DND-41 (cell line): Measurements from ENCODE around the gene FREM2.

Source experiments
- ATAC-seq: fragments of 200-7000 bp; cut with Tn5 transposase; 3 replicates; pipeline ENCODE4 v1.9.1; 2021; ENCODE audit warnings: low read depth; ENCODE audit not compliant: insufficient read depth
- DNase-seq: peaks from one replicate; pipeline ENCODE4 v3.0.0-alpha.2; 2020
- H2AFZ ChIP-seq: 2 replicates; pipeline ENCODE4 v1.6.0; 2012; ENCODE audit warnings: low read depth, low read length
- H3K27ac ChIP-seq: 2 replicates; pipeline ENCODE4 v1.5.1; 2012; ENCODE audit warnings: low read length, inconsistent platforms
- H3K27me3 ChIP-seq: fragments of 200-600 bp; sonication (generic); 2 replicates; pipeline ENCODE4 v1.6.0; 2012; ENCODE audit warnings: low read length, mild to moderate bottlenecking, inconsistent platforms; ENCODE audit not compliant: insufficient read depth, poor library complexity
- H3K36me3 ChIP-seq: 2 replicates; pipeline ENCODE4 v1.5.1; 2012; ENCODE audit warnings: low read length, inconsistent platforms; ENCODE audit not compliant: insufficient read depth
- H3K4me1 ChIP-seq: 2 replicates; pipeline ENCODE4 v1.5.1; 2012; ENCODE audit warnings: mild to moderate bottlenecking, low read length; ENCODE audit not compliant: insufficient read depth
- H3K4me2 ChIP-seq: 2 replicates; pipeline ENCODE4 v1.6.0; 2012; ENCODE audit warnings: mild to moderate bottlenecking, moderate library complexity, low read length, inconsistent platforms; ENCODE audit not compliant: insufficient read depth
- H3K4me3 ChIP-seq, 2 experiments: fragments of 200-600 bp in 1 of 2; shearing (Covaris generic) in 1 of 2; 2 replicates each; pipeline ENCODE4 v1.5.1; 2012 to 2016; ENCODE audit warnings: inconsistent platforms in 2 of 2, low read length in 2 of 2, mild to moderate bottlenecking in 2 of 2, low read depth in 1 of 2, moderate library complexity in 1 of 2
- H3K79me2 ChIP-seq: 2 replicates; pipeline ENCODE4 v1.6.0; 2012; ENCODE audit warnings: low read length, inconsistent platforms; ENCODE audit not compliant: insufficient read depth
- H3K9ac ChIP-seq: 2 replicates; pipeline ENCODE4 v1.6.0; 2012; ENCODE audit warnings: low read depth, mild to moderate bottlenecking, inconsistent platforms, low read length, moderate library complexity
- H3K9me3 ChIP-seq: 2 replicates; pipeline ENCODE4 v1.5.1; 2012; ENCODE audit warnings: low read length, moderate library complexity, mild to moderate bottlenecking, inconsistent platforms; ENCODE audit not compliant: insufficient read depth, severe bottlenecking
- H4K20me1 ChIP-seq: 2 replicates; pipeline ENCODE4 v1.6.0; 2012; ENCODE audit warnings: low read length; ENCODE audit not compliant: insufficient read depth
- EZH2 ChIP-seq: IDR thresholded peaks from 3 replicates; pipeline ENCODE4 v1.6.1; 2012; ENCODE audit warnings: borderline replicate concordance, low read depth, mild to moderate bottlenecking, moderate library complexity, low read length, inconsistent platforms; ENCODE audit not compliant: severe bottlenecking
- TF ChIP-seq, protein P1 (sequence below): IDR thresholded peaks from 2 replicates; pipeline ENCODE4 v1.5.1; 2012; ENCODE audit warnings: borderline replicate concordance, low read length, moderate library complexity, mild to moderate bottlenecking; ENCODE audit not compliant: poor library complexity, severe bottlenecking; ENCODE audit errors: extremely low read depth

Gene FREM2

DNA sequence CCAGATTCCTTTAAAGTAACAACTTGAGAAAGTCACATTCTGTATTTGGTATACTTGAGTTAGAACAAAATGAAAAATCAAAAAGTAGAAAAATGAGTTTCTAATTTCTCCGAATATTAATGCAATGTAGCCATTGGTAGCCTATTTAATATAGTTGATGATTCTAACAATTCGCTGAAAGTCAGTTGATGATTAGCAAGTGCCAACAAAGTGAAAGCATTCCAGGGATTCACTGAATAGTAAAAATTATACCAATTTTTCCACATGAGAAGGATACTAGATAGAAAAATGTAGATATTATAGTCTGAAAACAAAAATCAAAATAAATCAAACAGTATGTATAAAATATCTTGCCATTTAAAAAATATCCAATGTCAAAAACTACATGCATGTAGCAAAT lies 117.2 kb downstream of the FREM2 start:
- no peaks in the 10 kb centered on the region for H4K20me1 ChIP-seq
- no peak overlapping the region for H3K27ac ChIP-seq
- ATAC-seq (no peak), DNase-seq (no peak)
- no peak overlapping the region for H3K4me2 ChIP-seq
- no peaks in the 10 kb centered on the region for H3K36me3 ChIP-seq
- H3K4me3 ChIP-seq = no peak overlapping the region
- no peak overlapping the region for H3K9ac ChIP-seq
- no peaks in the 10 kb centered on the region for H3K79me2 ChIP-seq
- no peaks in the 10 kb centered on the region for H3K9me3 ChIP-seq
- H3K4me1 ChIP-seq = no peaks in the 10 kb centered on the region
- H3K27me3 ChIP-seq = no peaks in the 10 kb centered on the region
- TF ChIP-seq, protein P1, sequence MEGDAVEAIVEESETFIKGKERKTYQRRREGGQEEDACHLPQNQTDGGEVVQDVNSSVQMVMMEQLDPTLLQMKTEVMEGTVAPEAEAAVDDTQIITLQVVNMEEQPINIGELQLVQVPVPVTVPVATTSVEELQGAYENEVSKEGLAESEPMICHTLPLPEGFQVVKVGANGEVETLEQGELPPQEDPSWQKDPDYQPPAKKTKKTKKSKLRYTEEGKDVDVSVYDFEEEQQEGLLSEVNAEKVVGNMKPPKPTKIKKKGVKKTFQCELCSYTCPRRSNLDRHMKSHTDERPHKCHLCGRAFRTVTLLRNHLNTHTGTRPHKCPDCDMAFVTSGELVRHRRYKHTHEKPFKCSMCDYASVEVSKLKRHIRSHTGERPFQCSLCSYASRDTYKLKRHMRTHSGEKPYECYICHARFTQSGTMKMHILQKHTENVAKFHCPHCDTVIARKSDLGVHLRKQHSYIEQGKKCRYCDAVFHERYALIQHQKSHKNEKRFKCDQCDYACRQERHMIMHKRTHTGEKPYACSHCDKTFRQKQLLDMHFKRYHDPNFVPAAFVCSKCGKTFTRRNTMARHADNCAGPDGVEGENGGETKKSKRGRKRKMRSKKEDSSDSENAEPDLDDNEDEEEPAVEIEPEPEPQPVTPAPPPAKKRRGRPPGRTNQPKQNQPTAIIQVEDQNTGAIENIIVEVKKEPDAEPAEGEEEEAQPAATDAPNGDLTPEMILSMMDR = no peak
- TF ChIP-seq EZH2 = no peak
- H2AFZ ChIP-seq = no peak overlapping the region

DNA sequence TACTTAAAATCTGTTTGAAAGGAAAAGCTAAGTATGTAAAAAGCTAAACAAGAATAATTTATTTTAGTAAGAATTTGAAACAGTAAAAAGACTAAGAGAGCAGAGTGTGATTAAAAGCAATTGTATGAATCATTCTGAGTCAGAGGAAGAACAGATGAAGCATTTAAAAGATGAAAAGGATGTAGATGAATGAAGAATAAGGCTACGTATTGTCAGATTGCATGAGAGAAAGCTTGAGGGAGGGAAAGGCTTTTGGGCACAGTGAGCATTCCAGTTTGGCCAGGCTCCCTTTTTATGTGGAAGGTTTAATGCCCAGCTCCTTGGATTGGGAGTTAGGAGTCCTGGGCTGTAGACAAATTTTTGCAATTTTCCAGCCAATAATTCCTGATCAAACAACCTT lies 117.7 kb downstream of the FREM2 start:
- Histone ChIP-seq H3K79me2 (no peaks in the 10 kb centered on the region), H3K9ac (no peak overlapping the region), H3K27ac (no peak overlapping the region), H3K4me3 (no peak overlapping the region), H3K27me3 (no peaks in the 10 kb centered on the region), H3K9me3 (no peaks in the 10 kb centered on the region), H3K4me2 (no peak overlapping the region), H3K36me3 (no peaks in the 10 kb centered on the region), H3K4me1 (no peaks in the 10 kb centered on the region), H4K20me1 (no peaks in the 10 kb centered on the region), H2AFZ (no peak overlapping the region)
- DNase-seq = no peak
- TF ChIP-seq EZH2 = no peak
- TF ChIP-seq, protein P1 = no peak
- ATAC-seq = no peak

DNA sequence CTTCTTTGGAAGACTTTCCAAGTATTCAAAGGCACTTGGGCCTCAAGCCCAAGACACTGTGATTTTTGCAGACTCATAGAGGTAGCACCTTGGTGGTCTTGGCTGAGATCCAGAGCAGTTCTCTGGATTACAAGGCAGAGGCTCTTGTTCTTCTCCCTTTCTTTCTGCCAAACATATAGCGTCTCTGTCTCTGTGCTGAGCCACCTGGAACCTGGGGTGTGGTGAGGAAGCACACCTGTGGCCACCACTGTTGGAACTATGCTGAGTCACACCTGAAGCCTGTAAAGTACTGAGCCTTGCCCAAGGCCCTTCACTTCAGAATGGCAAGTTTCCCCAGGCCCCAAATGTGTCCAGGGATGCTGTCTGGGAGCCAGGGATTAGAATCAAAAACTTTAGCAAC lies 127.5 kb downstream of the FREM2 start:
- Histone ChIP-seq H3K9me3 (peaks cover 5% of the 10 kb centered on the region), H3K79me2 (no peaks in the 10 kb centered on the region), H3K4me1 (no peaks in the 10 kb centered on the region), H4K20me1 (no peaks in the 10 kb centered on the region), H3K36me3 (no peaks in the 10 kb centered on the region), H2AFZ (no peak overlapping the region), H3K4me3 (no peak overlapping the region), H3K27me3 (no peaks in the 10 kb centered on the region), H3K9ac (no peak overlapping the region), H3K27ac (no peak overlapping the region), H3K4me2 (no peak overlapping the region)
- TF ChIP-seq, protein P1 = no peak
- DNase-seq (no peak), ATAC-seq (no peak)

DNA sequence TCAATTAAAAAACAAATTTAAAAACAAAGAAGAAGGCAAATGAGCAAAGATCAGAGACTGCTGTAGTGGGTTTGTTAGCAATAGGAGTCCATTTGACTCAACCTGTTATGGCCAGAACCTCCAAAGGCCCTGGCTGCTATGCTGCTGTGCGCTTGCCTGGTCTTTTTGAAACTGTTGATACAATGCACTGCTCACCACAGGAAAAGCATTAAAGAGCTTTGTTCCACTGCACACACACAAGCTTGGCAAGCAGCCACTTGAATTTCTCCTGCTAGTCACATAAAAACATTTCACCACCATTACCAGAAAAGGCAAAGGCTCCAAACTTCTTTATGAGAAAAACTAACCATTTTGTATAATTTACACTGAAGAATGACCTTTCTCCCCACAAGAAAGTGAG lies 132.2 kb downstream of the FREM2 start:
- no peak overlapping the region for H3K4me2 ChIP-seq
- H3K4me3 ChIP-seq = no peak overlapping the region
- H3K27ac ChIP-seq = no peak overlapping the region
- H3K79me2 ChIP-seq = no peaks in the 10 kb centered on the region
- TF ChIP-seq, protein P1 = no peak
- TF ChIP-seq EZH2 = no peak
- H3K9ac ChIP-seq = no peak overlapping the region
- no peaks in the 10 kb centered on the region for H3K9me3 ChIP-seq
- H3K36me3 ChIP-seq = no peaks in the 10 kb centered on the region
- H4K20me1 ChIP-seq = no peaks in the 10 kb centered on the region
- DNase-seq (no peak), ATAC-seq (no peak)
- H2AFZ ChIP-seq = no peak overlapping the region
- H3K4me1 ChIP-seq = no peaks in the 10 kb centered on the region
- H3K27me3 ChIP-seq = no peaks in the 10 kb centered on the region
